ENCODE measurements around the gene UROC1. TPM values are rescaled to one million over a fixed set of nuclear protein-coding genes. Genes with fewer than 3 reads are reported as not detected.

UROC1 gene
- total RNA-seq, 2 experiments from 2014 or later = not detected

DNA sequence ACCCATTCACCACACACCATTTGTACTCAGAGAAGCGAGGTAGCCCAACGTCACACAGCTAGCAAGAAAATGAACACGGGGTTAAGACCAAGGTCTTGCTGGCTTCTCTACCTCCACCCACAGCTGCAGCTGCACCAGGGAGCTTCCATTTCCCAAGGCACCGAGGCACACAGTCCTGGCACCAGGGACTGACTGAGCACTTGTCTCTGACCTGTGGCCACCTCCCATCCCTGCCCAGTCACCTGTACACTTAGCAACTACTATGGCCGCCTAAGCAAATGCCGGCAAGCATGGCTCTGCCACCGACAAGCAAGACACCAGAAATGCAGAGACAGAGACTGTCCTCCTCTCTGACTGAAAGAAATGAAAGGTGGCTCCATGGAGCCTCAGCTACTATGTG is 57.2 kb downstream of the UROC1 start:
- H3K36me3 ChIP-seq (ENCODE audit: insufficient read depth, low read length) = peaks cover 93% of the 10 kb centered on the region
- Mint-ChIP-seq H3K27ac (no peak overlapping the region), H3K4me1 (ENCODE audit: low read depth) (peaks cover 21% of the 10 kb centered on the region), H3K36me3 (ENCODE audit: low read depth) (peaks cover 90% of the 10 kb centered on the region), H3K4me3 (no peak overlapping the region), H3K9me3 (no peaks in the 10 kb centered on the region), H3K27me3 (no peaks in the 10 kb centered on the region)
- ChIA-PET POLR2A (no interaction called here), CTCF (no interaction called here)
- H3K4me3 ChIP-seq (ENCODE audit: low read length) = no peak overlapping the region
- H3K27me3 ChIP-seq (ENCODE audit: control insufficient read depth in 1 of 2, insufficient read depth in 2 of 2, low read length in 2 of 2) = no peaks in the 10 kb centered on the region
- no peaks in the 10 kb centered on the region for H3K9me3 ChIP-seq (ENCODE audit: control insufficient read depth in 1 of 2, insufficient read depth in 1 of 2, low read length in 2 of 2)
- peaks cover 7% of the 10 kb centered on the region for H3K4me1 ChIP-seq (ENCODE audit: insufficient read depth, low read length)
- H3K27ac ChIP-seq (ENCODE audit: low read depth in 1 of 2, low read length in 2 of 2) = no peak overlapping the region
- ATAC-seq (ENCODE audit: poor library complexity) (no peak), DNase-seq (peak in 1 of 14 experiments; percentile 12)
- TF ChIP-seq CTCF (IDR thresholded peaks at IDR 0.05) = no peak
- intact Hi-C loops (cut with DNase I, micrococcal nuclease) = no loop called here

- Mint-ChIP-seq H3K36me3 (ENCODE audit: low read depth) (peaks cover 90% of the 10 kb centered on the region), H3K9me3 (no peaks in the 10 kb centered on the region), H3K27ac (no peak overlapping the region), H3K4me1 (ENCODE audit: low read depth) (peaks cover 21% of the 10 kb centered on the region), H3K4me3 (no peak overlapping the region), H3K27me3 (no peaks in the 10 kb centered on the region)
- no peak overlapping the region for H3K27ac ChIP-seq (ENCODE audit: low read depth in 1 of 2, low read length in 2 of 2)
- H3K27me3 ChIP-seq (ENCODE audit: control insufficient read depth in 1 of 2, insufficient read depth in 2 of 2, low read length in 2 of 2) = no peaks in the 10 kb centered on the region
- ChIA-PET POLR2A (no interaction called here), CTCF (no interaction called here)
- DNase-seq = peak in 1 of 14 experiments; percentile 10
- peaks cover 6% of the 10 kb centered on the region for H3K4me1 ChIP-seq (ENCODE audit: insufficient read depth, low read length)
- intact Hi-C loops (cut with DNase I, micrococcal nuclease) = no loop called here
- peaks cover 91% of the 10 kb centered on the region for H3K36me3 ChIP-seq (ENCODE audit: insufficient read depth, low read length)
- H3K9me3 ChIP-seq (ENCODE audit: control insufficient read depth in 1 of 2, insufficient read depth in 1 of 2, low read length in 2 of 2) = no peaks in the 10 kb centered on the region
- no peak overlapping the region for H3K4me3 ChIP-seq (ENCODE audit: low read length)
- TF ChIP-seq CTCF (IDR thresholded peaks at IDR 0.05) = no peak
- ATAC-seq (ENCODE audit: poor library complexity) = no peak
These were observed 57.8 kb downstream of the UROC1 start for GRCh38 chr3:126459763-126460127.

DNA sequence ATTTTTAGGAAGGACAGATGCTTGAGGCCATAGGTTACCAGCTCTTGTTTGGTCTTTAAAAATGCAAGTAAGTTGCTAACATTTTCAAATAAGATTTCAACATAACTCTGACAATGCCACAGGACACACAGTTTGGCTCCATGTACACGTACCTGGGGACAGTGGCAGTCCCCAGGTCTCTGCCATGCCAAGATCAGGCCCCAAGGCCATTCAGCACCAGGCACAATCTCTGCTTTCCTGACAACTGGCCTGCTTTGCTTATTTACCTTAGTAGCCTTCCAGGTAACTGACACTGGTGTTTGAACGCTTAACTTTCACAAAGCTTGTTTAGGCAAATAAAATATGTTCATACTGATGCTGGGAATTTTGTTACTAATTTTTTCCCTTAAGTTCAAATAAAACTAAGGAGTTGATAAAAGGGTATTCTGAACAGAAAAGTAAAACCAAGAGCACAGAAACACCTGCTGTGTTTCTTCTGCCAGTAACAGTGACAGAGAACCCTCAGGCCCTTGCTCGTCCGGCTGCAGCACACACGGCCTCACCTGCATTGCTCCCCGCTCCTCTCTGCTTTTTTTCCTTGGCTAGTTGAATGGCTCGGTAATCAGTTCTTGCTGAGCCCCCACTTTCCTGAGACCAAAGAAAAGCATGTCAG is 58.3 kb downstream of the UROC1 start:
- Histone ChIP-seq H3K27me3 (ENCODE audit: control insufficient read depth in 1 of 2, insufficient read depth in 2 of 2, low read length in 2 of 2) (no peaks in the 10 kb centered on the region), H3K4me1 (ENCODE audit: insufficient read depth, low read length) (peaks cover 2% of the 10 kb centered on the region), H3K36me3 (ENCODE audit: insufficient read depth, low read length) (peaks cover 91% of the 10 kb centered on the region), H3K27ac (ENCODE audit: low read depth in 1 of 2, low read length in 2 of 2) (no peak overlapping the region), H3K4me3 (ENCODE audit: low read length) (no peak overlapping the region), H3K9me3 (ENCODE audit: control insufficient read depth in 1 of 2, insufficient read depth in 1 of 2, low read length in 2 of 2) (no peaks in the 10 kb centered on the region)
- POLR2A ChIA-PET = no interaction called here
- Mint-ChIP-seq H3K27me3 (no peaks in the 10 kb centered on the region), H3K36me3 (ENCODE audit: low read depth) (peaks cover 90% of the 10 kb centered on the region), H3K4me3 (no peak overlapping the region), H3K4me1 (ENCODE audit: low read depth) (peaks cover 21% of the 10 kb centered on the region), H3K9me3 (no peaks in the 10 kb centered on the region), H3K27ac (no peak overlapping the region)
- ATAC-seq (ENCODE audit: poor library complexity) (no peak), DNase-seq (no peak)
- CTCF ChIA-PET = no interaction called here
- TF ChIP-seq CTCF (IDR thresholded peaks at IDR 0.05) = no peak
- intact Hi-C loops (cut with DNase I, micrococcal nuclease) = no loop called here

Data from CD4-positive, alpha-beta T cell (primary cell).